ENCODE measurements around the gene LATS2.

Gene LATS2

GRCh38 chr13:20995245-20995838 is 66.0 kb downstream of the LATS2 start:
- no peak for DNase-seq (ENCODE audit: low read depth)
- no peak for TF ChIP-seq CTCF (IDR thresholded peaks at IDR 0.05; ENCODE audit: control insufficient read depth, extremely low read depth, insufficient read depth)
- H3K4me3 ChIP-seq (ENCODE audit: low read depth, low read length), result no peak overlapping the region

DNA sequence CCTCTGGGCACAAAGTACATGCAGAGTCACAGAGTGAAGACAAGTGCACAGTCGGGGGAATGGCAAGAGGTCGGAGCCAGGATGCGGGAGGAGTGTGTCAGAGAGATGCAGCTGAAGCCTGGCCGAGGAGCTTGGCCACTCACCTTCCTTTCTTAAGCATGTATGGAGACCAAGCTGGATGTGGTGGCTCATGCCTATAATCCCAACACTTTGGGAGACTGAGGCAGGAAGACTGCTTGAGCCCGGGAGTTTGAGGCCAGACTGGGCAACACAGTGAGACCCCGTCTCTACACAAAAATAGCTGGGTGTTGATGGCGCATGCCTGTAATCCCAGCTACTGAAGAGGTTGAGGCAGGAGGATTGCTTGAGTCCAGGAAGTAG is 67.0 kb downstream of the LATS2 start:
- TF ChIP-seq CTCF (IDR thresholded peaks at IDR 0.05; ENCODE audit: control insufficient read depth, extremely low read depth, insufficient read depth), result no peak
- no peak for DNase-seq (ENCODE audit: low read depth)

GRCh38 chr13:20993661-20994440 is 67.5 kb downstream of the LATS2 start:
- H3K4me3 ChIP-seq (ENCODE audit: low read depth, low read length), result no peak overlapping the region
- TF ChIP-seq CTCF (IDR thresholded peaks at IDR 0.05; ENCODE audit: control insufficient read depth, extremely low read depth, insufficient read depth), result no peak
- no peak for DNase-seq (ENCODE audit: low read depth)

More for the DNA sequence above, 67.0 kb downstream of the LATS2 start:
- H3K4me3 ChIP-seq (ENCODE audit: low read depth, low read length), result no peak overlapping the region

DNA sequence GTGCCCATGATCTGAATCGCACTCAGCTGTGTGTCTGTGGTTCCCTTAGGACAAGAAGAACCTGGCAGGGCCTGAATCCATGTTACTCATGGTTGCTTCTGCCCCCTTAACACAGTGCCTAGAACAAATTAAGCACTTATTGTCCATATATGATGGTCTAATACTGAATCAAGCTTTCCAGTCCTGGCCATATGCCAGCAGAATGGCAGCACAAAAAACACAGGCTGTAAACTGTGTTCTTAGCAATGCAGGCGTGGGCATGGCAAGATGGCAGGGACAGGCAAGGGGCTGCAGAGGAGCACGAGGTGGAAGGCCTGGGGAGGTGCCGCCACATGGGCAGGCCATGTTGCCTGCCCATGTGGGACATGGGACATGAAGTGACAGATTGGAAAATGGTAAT is 68.2 kb downstream of the LATS2 start:
- no peak for TF ChIP-seq CTCF (IDR thresholded peaks at IDR 0.05; ENCODE audit: control insufficient read depth, extremely low read depth, insufficient read depth)
- DNase-seq (ENCODE audit: low read depth), result no peak
- no peak overlapping the region for H3K4me3 ChIP-seq (ENCODE audit: low read depth, low read length)

- TF ChIP-seq CTCF (IDR thresholded peaks at IDR 0.05; ENCODE audit: control insufficient read depth, extremely low read depth, insufficient read depth), result no peak
- no peak for DNase-seq (ENCODE audit: low read depth)
Observed at GRCh38 chr13:20991741-20992520, 69.5 kb downstream of the LATS2 start.

GRCh38 chr13:20990910-20991525 is 70.4 kb downstream of the LATS2 start:
- no peak for DNase-seq (ENCODE audit: low read depth)
- TF ChIP-seq CTCF (IDR thresholded peaks at IDR 0.05; ENCODE audit: control insufficient read depth, extremely low read depth, insufficient read depth), result no peak
- no peak overlapping the region for H3K4me3 ChIP-seq (ENCODE audit: low read depth, low read length)

More at GRCh38 chr13:20991741-20992520, 69.5 kb downstream of the LATS2 start:
- no peak overlapping the region for H3K4me3 ChIP-seq (ENCODE audit: low read depth, low read length)

All from LNCaP clone FGC (cell line).